LoVo (cell line): ENCODE measurements around the gene IGSF21.

ENCODE experiments used
- DNase-seq: peaks from one replicate; pipeline ENCODE4 v3.0.0-alpha.2; 2016; ENCODE audit warnings: low spot score

Gene IGSF21

DNA sequence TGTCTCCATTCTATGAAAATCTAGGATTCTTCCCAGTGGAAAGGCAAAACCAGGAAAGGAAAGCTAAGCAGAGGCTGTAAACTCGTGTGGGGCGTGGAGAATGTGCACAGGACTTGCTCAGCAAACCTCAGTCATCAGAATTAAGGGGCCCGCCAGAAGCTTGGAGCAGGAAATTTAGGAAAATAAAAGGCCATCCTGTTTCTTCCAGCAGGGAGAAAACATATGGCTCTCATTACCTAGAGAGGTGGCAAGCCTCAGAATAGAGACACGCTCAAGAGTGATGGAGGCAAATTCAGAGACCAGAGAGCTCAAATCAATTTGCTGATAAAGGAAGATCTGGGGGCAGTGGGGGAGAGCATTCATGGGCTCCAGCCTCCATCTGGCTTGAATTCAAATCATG lies 221.2 kb downstream of the IGSF21 start:
- no peak for DNase-seq

DNA sequence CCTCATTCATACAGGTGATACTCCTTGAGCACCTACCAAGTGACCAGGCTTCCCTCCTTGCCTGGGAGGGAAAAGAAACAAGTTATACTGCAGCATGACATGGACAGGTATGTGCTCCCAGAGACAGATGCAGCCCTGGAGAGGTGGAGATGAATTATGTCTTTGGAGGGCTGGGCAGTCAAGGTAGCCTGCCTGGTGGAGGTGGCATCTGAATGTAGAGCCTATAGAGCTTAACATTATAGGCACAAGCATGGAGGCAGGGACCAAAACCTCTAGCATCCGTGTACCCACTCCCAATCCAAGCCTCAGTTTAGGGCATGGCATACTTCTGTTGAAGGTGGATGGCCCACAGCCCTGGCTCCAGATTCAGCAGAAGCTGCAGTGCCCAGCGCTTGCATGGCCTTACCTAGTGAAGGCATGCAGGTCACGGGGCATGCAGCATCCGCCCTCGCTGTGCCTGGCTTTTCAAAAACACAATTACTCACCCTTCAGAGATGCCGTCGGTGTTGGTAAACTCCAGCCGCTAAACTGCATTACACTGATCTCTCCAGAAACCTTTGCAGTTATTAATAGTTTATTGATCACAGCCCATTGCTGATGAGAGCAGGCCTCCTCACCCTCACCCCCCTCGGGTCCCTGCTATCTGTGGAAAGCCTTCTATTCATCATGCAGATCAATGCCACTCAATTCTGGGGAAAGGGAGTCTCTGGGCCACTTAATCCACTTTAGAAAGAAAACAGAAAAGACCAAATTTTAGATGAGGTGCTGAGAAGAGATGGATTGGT lies 222.1 kb downstream of the IGSF21 start:
- DNase-seq: no peak

DNA sequence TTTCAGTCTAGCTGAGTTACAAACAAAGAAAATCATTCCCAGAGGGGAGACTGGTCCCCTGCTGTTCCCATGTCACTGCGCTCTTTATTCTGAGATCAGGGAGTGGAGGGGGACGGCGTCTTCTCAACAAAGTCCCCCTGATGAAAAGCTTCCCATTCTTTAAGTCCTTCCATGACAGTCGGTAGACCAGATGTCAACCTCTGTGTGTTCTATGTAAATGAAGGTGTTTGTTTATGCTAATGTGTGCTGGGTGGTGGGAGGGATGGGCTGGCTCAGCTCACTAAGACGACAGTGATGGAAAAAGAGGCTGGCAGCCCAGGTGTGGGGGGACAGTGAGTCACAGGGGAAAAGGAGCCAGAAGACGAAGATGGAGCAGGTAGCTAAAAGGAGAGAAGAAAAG lies 225.0 kb downstream of the IGSF21 start:
- no peak for DNase-seq

DNA sequence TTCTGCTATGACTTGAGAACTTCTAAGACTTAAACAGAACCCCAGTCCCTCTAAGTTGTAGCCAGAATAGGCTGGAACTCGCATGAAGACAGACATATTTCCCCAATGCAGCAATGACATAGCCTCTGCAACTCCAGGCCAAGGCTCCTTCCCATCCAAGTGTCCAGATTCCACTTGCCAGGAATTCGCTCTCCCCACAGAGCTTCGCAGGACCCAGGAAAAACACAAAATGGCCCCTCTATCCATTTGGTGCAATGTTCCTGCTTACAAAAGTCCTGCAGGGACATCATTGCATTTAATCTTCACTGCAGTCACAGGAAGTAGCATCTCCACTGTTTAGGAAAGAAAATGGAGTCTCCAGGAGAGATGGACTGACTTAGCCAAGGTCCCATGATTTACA lies 225.6 kb downstream of the IGSF21 start:
- no peak for DNase-seq

DNA sequence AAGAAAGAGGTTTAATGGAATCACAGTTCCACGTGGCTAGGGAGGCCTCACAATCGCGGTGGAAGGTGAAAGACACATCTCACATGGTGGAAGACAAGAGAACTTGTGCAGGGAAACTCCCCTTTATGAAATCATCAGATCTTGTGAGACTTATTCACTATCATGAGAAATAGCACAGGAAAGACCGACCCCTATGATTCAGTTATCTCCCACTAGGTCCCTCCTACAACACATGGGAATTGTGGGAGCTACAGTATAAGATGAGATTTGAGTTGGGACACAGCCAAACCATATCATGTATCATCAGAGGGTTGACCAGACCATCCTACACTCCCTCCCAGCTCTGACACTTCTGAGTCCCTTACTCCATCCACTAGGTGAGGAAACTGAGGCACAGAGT lies 229.2 kb downstream of the IGSF21 start:
- DNase-seq: no peak

DNA sequence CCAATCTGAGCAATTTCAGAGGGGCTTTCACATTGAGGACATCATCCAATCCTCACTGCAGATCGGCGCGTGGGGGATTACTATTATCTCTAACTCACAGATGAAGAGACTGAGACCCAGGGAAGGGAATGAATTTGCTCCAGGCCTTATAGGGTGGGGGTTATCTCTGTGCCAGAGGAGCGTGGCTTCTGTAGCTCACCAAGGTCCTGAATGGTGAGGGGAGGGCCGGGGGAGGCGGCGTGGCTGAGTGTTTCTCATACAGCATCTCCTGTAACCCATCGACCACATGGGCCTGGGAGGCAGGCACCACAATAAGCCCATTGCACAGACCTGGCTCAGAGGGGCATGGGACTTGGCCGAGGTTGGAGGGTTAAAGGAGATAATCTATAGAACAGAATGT lies 230.2 kb downstream of the IGSF21 start:
- no peak for DNase-seq

DNA sequence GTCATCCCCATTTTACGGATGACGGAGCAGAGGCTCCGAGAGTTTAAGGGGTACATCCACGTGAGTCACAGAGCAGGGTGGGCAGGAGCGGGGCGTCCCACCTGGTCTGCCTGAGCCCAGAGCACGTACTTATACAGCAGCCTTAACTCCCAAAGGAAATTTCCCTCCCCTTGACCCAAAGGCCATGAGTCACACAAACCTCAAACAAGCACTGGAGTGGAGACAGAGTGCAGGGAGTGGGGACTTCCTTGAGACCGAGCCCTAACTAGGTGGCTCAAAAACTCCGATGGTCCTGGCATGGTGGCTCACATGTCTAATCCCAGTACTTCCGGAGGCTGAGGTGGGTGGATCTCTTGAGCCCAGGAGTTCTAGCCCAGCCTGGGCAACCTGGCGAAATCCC lies 231.6 kb downstream of the IGSF21 start:
- DNase-seq: peak; percentile 15

DNA sequence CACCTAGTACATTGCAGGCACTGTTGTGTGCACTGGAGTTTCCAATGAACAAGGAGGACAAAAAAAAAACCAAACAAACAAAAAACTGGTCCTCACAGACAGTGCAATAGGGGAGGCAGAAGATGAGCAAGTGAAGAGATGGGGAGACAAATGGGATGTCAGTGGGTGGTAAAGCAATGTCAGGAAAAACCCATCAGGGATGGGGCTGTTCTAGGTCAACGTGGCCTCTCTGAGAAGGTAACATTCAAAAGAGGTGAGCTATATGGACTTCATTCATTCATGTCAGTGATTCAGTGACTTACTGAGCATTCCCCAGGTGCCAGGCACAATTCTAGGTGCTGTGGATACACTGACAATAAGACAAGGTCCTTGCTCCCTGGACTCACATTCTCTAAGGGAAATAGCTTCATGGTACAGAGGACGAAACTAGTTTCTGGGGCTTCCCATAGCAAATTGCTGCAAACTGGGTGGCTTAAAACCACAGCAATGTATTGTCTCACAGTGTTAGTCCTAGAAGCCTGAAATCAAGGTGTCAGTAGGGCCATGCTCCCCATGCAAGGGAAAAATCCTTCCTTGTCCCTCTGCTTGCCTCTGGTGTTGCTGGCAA lies 232.7 kb downstream of the IGSF21 start:
- DNase-seq: no peak

DNA sequence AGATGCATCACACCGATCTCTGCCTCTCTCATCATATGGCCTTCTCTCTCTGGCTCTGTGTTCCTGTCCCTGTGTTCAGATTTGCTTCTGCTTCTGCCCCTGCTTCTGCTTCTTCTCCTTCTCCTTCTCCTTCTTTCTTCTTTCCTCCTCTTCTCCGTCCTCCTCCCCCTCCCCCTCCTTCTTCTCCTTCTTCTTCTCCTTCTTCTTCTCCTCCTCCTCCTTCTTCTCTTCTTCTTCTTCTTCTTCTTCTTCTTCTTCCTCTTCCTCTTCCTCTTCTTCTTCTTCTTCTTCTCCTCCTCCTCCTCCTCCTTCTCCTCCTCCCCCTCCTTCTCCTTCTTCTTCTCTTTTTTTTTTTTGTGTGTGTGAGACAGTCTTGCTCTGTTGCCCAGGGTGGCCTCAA lies 233.2 kb downstream of the IGSF21 start:
- no peak for DNase-seq

DNA sequence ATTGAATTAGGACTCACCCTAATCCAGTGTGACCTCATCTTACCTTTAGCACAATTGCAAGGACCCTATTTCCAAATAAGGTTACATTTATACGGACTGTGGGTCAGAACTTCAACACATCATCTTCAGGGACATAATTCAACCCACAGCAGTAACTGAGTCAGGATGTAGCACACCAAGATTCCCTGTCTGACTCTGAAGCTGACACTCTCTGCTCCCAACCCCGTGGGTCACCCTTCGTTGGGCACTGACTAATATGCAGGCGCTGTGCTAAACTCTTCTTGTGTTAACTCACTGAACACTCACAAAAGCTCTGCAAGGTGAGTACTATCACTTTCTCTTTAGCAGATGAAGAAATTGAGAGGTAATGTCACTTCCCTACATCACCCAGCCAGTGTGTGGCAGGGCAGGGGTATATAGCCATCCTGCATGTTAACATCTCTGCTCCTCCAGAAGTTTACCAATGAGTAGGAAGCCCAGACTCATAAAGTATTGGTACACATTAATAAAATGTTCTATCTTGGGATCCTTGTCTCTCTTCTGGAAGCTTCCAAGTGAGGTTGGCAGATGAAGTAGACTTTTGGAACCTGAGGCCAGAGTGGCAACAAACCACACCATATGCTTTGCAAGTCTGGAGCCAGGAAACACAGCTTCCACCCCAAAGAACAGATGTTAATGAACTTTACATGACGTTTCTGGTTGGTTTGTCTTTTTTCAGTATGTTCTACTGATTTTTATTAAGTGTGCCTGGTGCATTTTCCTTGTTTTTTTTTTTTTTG lies 233.9 kb downstream of the IGSF21 start:
- no peak for DNase-seq

DNA sequence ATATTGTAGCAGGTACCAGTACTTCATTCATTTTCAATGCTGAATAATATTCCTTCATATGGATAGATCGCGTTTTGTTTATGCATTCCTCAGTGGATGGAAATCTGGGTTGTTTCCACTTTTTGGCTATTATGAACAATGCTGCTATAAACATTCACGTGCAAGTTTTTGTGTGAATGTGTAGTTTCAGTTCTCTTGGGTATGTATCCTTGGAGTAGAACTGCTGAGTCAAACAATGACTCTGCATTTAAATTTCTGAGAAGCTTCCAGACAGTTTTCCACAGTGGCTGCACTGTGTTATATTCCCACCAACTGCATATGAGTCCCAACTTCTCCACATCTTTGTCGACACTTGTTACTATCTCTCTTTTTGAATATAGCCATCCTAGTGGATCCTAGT lies 235.1 kb downstream of the IGSF21 start:
- DNase-seq: no peak

DNA sequence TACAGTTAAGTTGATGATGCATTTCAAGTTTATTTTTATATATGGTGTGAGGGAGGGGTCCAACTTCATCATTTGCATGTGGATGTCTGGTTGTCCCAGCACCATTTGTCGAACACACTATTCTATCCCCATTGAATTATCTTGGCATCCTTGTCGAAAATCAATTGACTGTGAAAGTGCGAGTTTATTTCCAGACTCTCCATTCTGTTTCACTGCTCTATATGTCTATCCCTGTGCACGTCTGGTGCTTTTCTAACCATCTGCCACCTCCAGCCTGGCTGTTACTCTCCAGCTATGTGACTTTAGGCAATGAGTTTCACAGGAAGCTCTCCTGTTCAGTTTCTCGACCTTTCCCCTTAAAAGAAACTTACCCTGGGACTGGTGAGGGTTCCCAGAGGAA lies 236.0 kb downstream of the IGSF21 start:
- no peak for DNase-seq

DNA sequence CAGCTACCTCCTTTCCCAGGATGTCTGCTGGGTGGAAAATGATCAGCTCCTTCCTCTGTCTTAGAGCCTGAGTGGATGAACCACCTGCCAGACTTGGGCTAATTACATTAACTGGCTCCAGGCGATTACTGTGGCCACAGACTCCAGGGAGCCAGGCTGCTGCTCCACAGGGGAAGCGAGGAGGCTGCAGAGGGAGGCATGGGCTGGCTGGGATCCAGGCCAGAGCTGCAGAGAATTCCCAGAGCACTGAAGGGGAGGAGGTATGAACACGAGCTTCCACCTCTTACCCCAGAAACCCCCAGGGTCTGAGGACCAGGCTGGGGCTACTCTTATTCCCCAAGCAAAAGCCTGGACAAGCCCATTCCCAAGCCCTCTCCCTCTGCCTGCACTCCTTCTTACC lies 237.2 kb downstream of the IGSF21 start:
- no peak for DNase-seq

DNA sequence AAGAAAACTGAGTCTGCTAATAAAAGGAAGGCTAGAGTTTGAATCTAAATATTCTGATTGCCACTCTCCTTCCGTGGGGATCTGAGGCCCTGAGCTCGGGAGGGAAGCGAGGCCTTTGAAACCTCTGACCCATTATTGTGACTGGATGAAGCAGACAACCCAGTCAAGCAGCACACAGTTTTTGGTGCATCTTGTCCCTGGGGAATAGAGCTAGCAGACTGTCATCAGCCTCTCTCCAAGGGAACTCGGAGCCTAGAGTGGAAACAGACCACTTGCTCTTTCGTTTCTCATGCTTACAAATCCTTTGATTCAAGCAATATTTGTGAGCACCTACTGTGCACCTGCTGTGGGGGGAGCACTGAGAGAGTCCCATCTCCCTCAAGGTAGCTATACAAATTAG lies 240.0 kb downstream of the IGSF21 start:
- DNase-seq: no peak

DNA sequence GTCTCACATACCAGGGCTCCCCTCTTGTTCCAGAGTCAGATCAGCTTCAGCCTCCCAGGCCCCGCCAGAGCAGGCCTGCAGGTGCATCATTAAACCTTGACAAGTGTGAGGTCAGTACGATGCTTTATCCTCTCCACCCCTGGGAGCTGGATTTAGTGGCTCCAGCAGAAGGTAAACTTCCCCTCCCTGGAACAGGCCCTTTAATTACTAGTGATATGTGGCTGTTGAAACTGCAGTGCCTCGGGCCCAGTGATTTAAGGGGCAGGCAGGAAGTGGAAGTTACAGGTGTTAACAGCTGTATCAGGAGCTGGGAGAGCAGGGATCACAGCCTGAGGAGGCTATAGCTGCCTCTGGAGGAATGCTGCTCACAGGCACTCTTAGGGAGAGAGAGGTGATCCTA lies 240.8 kb downstream of the IGSF21 start:
- DNase-seq: no peak

DNA sequence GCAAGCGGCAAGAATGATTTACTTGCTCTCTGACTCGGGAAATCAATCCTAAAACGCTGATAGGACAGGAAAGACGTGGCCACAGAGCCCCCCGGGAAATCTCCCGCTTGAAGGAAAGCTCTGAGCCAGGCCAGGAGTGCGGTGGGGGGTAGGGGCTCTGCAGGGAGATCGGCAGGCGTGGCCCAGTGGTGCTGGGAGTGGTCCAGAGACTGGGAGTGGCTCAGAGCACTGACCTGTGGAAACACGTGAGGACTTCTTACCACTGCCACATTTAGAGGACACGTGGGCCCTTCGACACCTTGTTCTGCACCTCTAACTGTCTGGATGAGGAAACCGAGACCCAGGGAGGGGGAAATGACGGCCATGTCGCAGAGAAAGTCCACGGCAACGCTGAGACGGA lies 243.1 kb downstream of the IGSF21 start:
- no peak for DNase-seq

DNA sequence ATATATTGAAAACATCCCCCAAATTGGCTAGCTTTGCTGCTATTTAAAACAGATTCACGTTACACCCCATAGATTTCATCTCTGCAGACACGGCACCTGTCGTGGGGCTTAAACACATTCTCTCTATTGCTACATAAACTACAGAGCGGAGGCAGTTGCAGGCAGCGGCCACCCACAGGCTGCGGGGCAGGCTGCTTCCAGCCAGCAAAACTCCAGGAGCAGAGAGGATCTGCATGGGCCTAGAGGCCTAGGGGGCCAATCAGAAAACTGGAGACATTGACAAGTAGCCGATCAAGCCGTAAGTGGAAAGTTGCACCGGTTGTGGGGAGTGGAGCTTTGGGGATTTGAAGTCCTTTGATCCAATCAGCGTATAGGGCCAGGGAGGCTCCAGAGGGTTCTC lies 244.1 kb downstream of the IGSF21 start:
- no peak for DNase-seq

DNA sequence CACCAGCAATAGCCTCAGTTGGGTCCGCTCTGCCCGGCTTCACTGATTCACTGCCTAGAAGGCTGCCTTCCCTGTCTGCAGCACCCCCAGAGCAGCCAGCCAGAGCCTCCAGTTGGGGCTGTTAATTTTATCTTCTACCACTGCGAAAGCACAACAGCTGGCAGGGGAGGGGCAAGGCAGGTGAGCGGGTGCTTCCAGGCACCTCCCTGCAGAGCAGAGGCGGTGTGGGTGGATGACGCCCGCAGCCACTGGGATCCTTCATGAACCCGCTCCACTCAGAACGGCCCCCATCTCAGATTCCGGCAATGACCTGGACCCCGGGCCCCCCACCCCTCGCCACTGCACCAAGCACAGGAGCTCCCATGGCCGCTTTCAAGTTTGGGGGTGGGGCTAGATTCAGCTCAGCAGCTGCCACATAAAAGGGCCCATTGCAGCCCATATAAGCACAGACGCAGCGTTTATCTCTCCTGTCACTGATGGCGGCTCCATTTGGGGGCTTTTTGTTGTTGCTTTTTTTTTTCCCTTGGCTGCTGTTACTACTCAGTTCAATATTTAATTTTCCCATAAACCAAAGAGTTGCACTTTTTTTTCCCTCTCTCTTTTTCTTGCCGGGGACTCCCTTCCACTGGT lies 245.2 kb downstream of the IGSF21 start:
- no peak for DNase-seq

DNA sequence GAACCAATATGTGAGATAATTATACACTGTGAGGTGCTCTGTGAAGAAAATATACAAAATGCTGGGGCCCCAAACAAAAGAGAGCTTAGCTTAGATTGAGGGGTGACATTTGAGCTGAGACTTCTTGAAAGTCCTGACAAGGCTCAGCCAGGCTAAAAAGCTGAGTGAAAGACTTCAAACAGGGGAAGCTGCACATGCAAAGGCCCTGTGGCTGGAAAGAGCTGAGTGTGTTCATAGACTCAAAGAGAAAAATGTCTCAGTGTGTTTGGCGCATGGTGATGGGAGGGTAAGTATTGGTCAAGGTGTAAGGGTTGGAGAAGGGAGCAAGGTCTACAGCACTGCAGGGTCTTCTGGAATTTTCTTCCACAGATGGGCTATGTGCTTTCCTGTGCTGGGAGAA lies 245.9 kb downstream of the IGSF21 start:
- no peak for DNase-seq

DNA sequence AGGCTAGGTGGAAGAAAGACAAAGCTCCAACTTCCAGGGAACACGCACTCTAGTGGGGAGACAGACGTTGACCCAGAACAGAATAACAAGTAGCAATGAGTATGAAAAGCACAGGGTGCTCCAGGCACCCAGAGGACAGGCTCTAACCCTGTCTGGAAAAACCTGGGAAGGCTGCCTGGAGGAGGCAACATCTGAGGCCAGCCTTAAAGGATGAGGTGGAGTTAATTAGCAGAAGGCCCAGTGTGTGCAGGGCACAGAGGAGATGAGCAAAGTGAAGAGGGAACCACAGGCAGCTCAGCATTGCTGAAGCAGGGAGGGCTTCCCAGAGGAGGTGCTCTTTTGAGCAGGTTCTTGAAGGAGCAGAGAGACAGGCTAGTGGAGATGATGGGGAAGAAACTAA lies 246.4 kb downstream of the IGSF21 start:
- DNase-seq: no peak

DNA sequence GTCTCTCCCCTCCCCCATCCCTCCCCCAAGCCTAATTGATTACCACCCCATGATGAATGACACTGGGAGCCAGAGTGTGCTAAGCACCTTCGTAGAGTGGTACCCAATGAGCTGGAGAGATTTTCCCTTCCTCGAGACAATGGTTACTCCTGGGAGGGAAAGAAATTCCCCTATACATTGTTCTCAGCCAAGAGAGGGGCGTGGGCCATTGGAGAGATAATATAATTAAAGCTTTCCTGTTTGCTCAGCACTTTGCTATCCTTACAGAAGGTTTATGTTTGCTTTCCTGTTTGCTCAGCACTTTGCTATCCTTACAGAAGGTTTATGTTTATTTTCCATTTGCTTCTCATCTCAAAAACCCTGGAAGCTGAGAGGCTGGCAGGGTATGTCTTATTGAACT lies 247.0 kb downstream of the IGSF21 start:
- DNase-seq: no peak

DNA sequence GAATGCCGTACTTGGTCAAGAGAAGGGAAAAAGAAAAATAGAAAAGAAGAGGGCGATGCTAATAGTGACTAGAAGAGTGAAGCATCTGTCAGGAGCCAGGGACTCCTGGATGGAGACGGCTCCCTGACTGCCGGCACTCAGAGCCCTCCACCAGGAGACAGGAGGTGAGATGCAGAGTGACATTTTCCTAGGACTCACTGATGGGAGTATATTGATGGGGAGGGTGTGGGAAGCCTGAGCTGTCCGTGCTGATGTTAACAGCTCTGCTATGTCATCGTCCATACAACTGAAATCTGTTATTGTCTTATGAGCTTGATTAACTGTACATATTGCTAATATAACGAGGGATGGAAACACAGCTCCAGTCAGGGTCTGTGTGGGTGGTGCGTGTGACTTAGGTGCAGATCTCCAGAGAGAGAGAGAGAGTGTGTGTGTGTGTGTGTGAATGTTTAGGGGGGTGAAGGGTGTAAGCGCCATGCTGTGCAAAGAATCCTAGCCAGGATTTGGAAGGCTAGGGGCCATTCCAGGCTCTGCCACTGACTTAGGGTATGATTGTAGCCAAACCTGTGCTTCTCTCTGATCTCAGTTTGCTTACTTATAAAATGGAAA lies 250.1 kb downstream of the IGSF21 start:
- no peak for DNase-seq
